IMR-90 (cell line): ENCODE measurements around the gene PALLD. TPM values are rescaled to one million over a fixed set of nuclear protein-coding genes. Genes with fewer than 3 reads are reported as not detected.

ENCODE experiments used
- ATAC-seq: fragments of 200-7000 bp; cut with Tn5 transposase; 2 replicates; pipeline ENCODE4 v1.9.1; 2020; ENCODE audit warnings: low read depth, mild to moderate bottlenecking, moderate library complexity
- BruUV-seq: library from RNA; stranded (reverse); fragments of 400-500 nt; replicated peaks from 2 replicates; lab custom pipeline; 2021; lab: Mats Ljungman, UMichigan
- CTCF ChIA-PET: fragments of 300-600 bp; formaldehyde crosslinking; extraction: SDS; loops from one replicate; lab custom pipeline; 2021; ENCODE audit warnings: antibody characterized with exemption; lab: Yijun Ruan, JAX
- POLR2A ChIA-PET: fragments of 300-600 bp; sonication (Branson Sonifier 250); formaldehyde crosslinking; loops from one replicate; lab custom pipeline; 2022; ENCODE audit warnings: antibody characterized with exemption; ENCODE audit not compliant: unreplicated experiment; lab: Charles Lee
- DNase-seq: peaks from one replicate; pipeline ENCODE4 v3.0.0; 2013
- H2AFZ ChIP-seq: replicated peaks from 2 replicates; pipeline ENCODE3; 2013; ENCODE audit warnings: low read length, mild to moderate bottlenecking; ENCODE audit not compliant: poor library complexity
- H2AK5ac ChIP-seq: 2 replicates; pipeline ENCODE4 v1.6.1; 2013; ENCODE audit warnings: low read depth, low read length, inconsistent platforms
- H2AK9ac ChIP-seq: replicated peaks from 2 replicates; pipeline ENCODE3; 2013; ENCODE audit warnings: mild to moderate bottlenecking, low read depth, low read length, moderate library complexity; ENCODE audit not compliant: poor library complexity
- H2BK120ac ChIP-seq: 2 replicates; pipeline ENCODE4 v1.6.1; 2013; ENCODE audit warnings: low read depth, low read length, inconsistent platforms
- H2BK15ac ChIP-seq: 3 replicates; pipeline ENCODE4 v1.6.1; 2013; ENCODE audit warnings: low read depth, low read length, inconsistent platforms
- H2BK20ac ChIP-seq: 2 replicates; pipeline ENCODE4 v1.6.1; 2013; ENCODE audit warnings: low read depth, mild to moderate bottlenecking, inconsistent platforms, low read length, moderate library complexity
- H2BK5ac ChIP-seq: 2 replicates; pipeline ENCODE4 v1.6.1; 2013; ENCODE audit warnings: mild to moderate bottlenecking, low read depth, low read length, inconsistent platforms; ENCODE audit not compliant: poor library complexity, severe bottlenecking
- H3K14ac ChIP-seq: replicated peaks from 2 replicates; pipeline ENCODE4 v1.6.1; 2013; ENCODE audit warnings: low read depth, low read length, inconsistent platforms
- H3K18ac ChIP-seq: 2 replicates; pipeline ENCODE4 v1.6.1; 2013; ENCODE audit warnings: low read depth, low read length, control low read depth
- H3K23ac ChIP-seq: 2 replicates; pipeline ENCODE4 v1.6.1; 2013; ENCODE audit warnings: low read depth, low read length, inconsistent platforms
- H3K27ac ChIP-seq: 2 replicates; pipeline ENCODE4 v1.5.1; 2013; ENCODE audit warnings: mild to moderate bottlenecking, control low read depth, low read length; ENCODE audit not compliant: insufficient read depth
- H3K27me3 ChIP-seq: 2 replicates; pipeline ENCODE4 v1.6.1; 2013; ENCODE audit warnings: low read length; ENCODE audit not compliant: control insufficient read depth, insufficient read depth
- H3K36me3 ChIP-seq: 2 replicates; pipeline ENCODE4 v1.6.1; 2013; ENCODE audit warnings: low read length, mixed read lengths; ENCODE audit not compliant: control insufficient read depth, insufficient read depth
- H3K4ac ChIP-seq: 2 replicates; pipeline ENCODE4 v1.6.1; 2013; ENCODE audit warnings: low read depth, low read length, inconsistent platforms
- H3K4me1 ChIP-seq: 2 replicates; pipeline ENCODE4 v1.6.1; 2013; ENCODE audit warnings: low read length, mixed read lengths; ENCODE audit not compliant: control insufficient read depth, insufficient read depth
- H3K4me2 ChIP-seq: 2 replicates; pipeline ENCODE4 v1.6.1; 2013; ENCODE audit warnings: low read depth, mild to moderate bottlenecking, control low read depth, low read length, moderate library complexity
- H3K4me3 ChIP-seq: 2 replicates; pipeline ENCODE4 v1.5.1; 2013; ENCODE audit warnings: low read depth, mild to moderate bottlenecking, control low read depth, low read length, moderate library complexity; ENCODE audit not compliant: insufficient read depth
- H3K56ac ChIP-seq: 2 replicates; pipeline ENCODE4 v1.6.1; 2013; ENCODE audit warnings: low read length, inconsistent platforms; ENCODE audit not compliant: insufficient read depth; ENCODE audit errors: extremely low read depth
- H3K79me1 ChIP-seq, 2 experiments: 2 replicates each; pipeline ENCODE4 v1.6.1; 2013; ENCODE audit warnings: low read length in 2 of 2, inconsistent platforms in 1 of 2, low read depth in 1 of 2
- H3K9ac ChIP-seq: 2 replicates; pipeline ENCODE4 v1.6.1; 2013; ENCODE audit warnings: low read depth, low read length, control low read depth
- H3K9me1 ChIP-seq: 2 replicates; pipeline ENCODE4 v1.6.1; 2013; ENCODE audit warnings: low read length, inconsistent platforms; ENCODE audit not compliant: insufficient read depth
- H3K9me3 ChIP-seq: 2 replicates; pipeline ENCODE4 v1.6.1; 2013; ENCODE audit warnings: low read length; ENCODE audit not compliant: control insufficient read depth, insufficient read depth
- H4K20me1 ChIP-seq: 2 replicates; pipeline ENCODE4 v1.6.1; 2013; ENCODE audit warnings: low read length, inconsistent platforms; ENCODE audit not compliant: insufficient read depth
- H4K5ac ChIP-seq: 2 replicates; pipeline ENCODE4 v1.6.1; 2013; ENCODE audit warnings: mild to moderate bottlenecking, low read depth, low read length, control low read depth
- H4K8ac ChIP-seq, 2 experiments: 2 replicates each; pipeline ENCODE4 v1.6.1; 2013; ENCODE audit warnings: low read depth in 2 of 2, low read length in 2 of 2, control low read depth in 1 of 2, inconsistent platforms in 1 of 2
- H4K91ac ChIP-seq: 2 replicates; pipeline ENCODE4 v1.6.1; 2013; ENCODE audit warnings: low read depth, low read length, inconsistent platforms; ENCODE audit not compliant: insufficient read depth
- CEBPB ChIP-seq: IDR thresholded peaks from 2 replicates; pipeline ENCODE4 v1.6.1; 2012; ENCODE audit warnings: low read depth, low read length, improper control_type of control experiment
- ELK1 ChIP-seq: fragments of 150-350 bp; IDR thresholded peaks from 2 replicates; pipeline ENCODE4 v1.6.1; 2016; ENCODE audit warnings: low read depth, mild to moderate bottlenecking, low read length, moderate library complexity, borderline replicate concordance
- WGBS, 2 experiments: methylation state at CpG; one replicate each; pipeline versions ENCODE4 v1.1.5 to v1.1.7; 2013; ENCODE audit warnings: missing lambda C conversion rate in 2 of 2; ENCODE audit not compliant: insufficient read length in 1 of 2; ENCODE audit errors: extremely low coverage in 2 of 2; 5-methylcytosine and 5-hydroxymethylcytosine counted together
- dilution Hi-C: fragments of 300-500 bp; cut with HindIII; formaldehyde crosslinking; loops from one replicate; pipeline ENCODE4 v1.14.3; 2018; ENCODE audit warnings: low sequenced_read_pairs; ENCODE audit not compliant: unreplicated experiment
- in situ Hi-C: fragments of 300-500 bp; cut with MboI; formaldehyde crosslinking; loops from 3 replicates; pipeline ENCODE4 v1.14.3; 2019; ENCODE audit warnings: low sequenced_read_pairs, inconsistent platforms, mixed read lengths
- intact Hi-C: fragments of 100-400 bp; cut with micrococcal nuclease; formaldehyde crosslinking; loops from 2 replicates; pipeline ENCODE4 v1.10.0; 2022
- polyA plus RNA-seq, 3 experiments: library from polyadenylated mRNA; depleted of rRNA; stranded (reverse); fragments of >200 nt; gene quantifications; 2 replicates each; pipeline ENCODE4 v1.2.3, GENCODE V29; 2012; ENCODE audit warnings: low replicate concordance in 1 of 3
- total RNA-seq: library from RNA; depleted of rRNA; stranded (reverse); fragments of >200 nt; gene quantifications from 2 replicates; pipeline ENCODE4 v1.2.3, GENCODE V29; 2012

PALLD gene
- total and polyA plus RNA-seq, 2 of the 4 experiments (the other 2 are of a cell fraction): 91.0 to 91.9 TPM

- BruUV-seq: no TSS peak
- TF ChIP-seq CEBPB (peak; percentile 78), ELK1 (no peak)
- intact Hi-C loops (no loop called here), in situ Hi-C loops (no loop called here), dilution Hi-C loops (no loop called here)
- H4K8ac ChIP-seq: peak overlapping the region in 1 of 2 experiments; percentile 26; a peak in 1 of 4 replicates
- H2BK15ac ChIP-seq: peak overlapping the region; percentile 39; the same call in 1 of the 3 replicates
- H3K56ac ChIP-seq: no peak overlapping the region
- DNase-seq: peak; percentile 43
- H3K9ac ChIP-seq: no peak overlapping the region; the same call in 1 of the 2 replicates
- peak overlapping the region; percentile 60 for H3K4ac ChIP-seq
- no peak overlapping the region for H3K4me3 ChIP-seq
- no peaks in the 10 kb centered on the region for H3K36me3 ChIP-seq
- ChIA-PET CTCF (no interaction called here), POLR2A (interaction anchor here (0.6 to 0.7 kb wide), 3 partner anchors 97 to 104 kb away, joined by 3 to 5 read pairs (median 4); no protein-coding TSS in a partner anchor)
- no peak overlapping the region for H3K27ac ChIP-seq
- no peak overlapping the region for H2AK9ac ChIP-seq
- peak overlapping the region; percentile 55; the same call in 1 of the 2 replicates for H3K23ac ChIP-seq
- peak overlapping the region; percentile 54; the same call in 1 of the 2 replicates for H2AK5ac ChIP-seq
- H4K5ac ChIP-seq: peak overlapping the region; percentile 59
- peak overlapping the region; percentile 49 for H2BK5ac ChIP-seq
- H3K27me3 ChIP-seq: no peaks in the 10 kb centered on the region
- H3K14ac ChIP-seq: no peak overlapping the region; the same call in 1 of the 2 replicates
- H2BK20ac ChIP-seq: 0 out of 2 replicates have a peak overlapping the region, but pooled peaks have one; percentile 20
- H3K4me2 ChIP-seq: no peak overlapping the region
- peak overlapping the region; percentile 78 for H2AFZ ChIP-seq
- H3K9me1 ChIP-seq: no peaks in the 10 kb centered on the region; the same call in 1 of the 2 replicates
- H3K18ac ChIP-seq: peak overlapping the region; percentile 61
- peak overlapping the region; percentile 60 for H4K91ac ChIP-seq
- H3K4me1 ChIP-seq: peaks cover 12% of the 10 kb centered on the region
- H3K9me3 ChIP-seq: no peaks in the 10 kb centered on the region
- peak overlapping the region; percentile 65 for H2BK120ac ChIP-seq
- no peaks in the 10 kb centered on the region for H4K20me1 ChIP-seq
- no peak for ATAC-seq
- 100% methylated on average over 1 of the region's 11 CpGs; no CpG with 5 or more reads in 1 of the 2 experiments for WGBS, 2 experiments
- H3K79me1 ChIP-seq: no peaks in the 10 kb centered on the region
Measured at GRCh38 chr4:168734703-168735678, 238.1 kb downstream of the PALLD start.
